HEK293 (cell line): ENCODE data around the gene NOXO1.
"Not testable (repeated sequence)": the region's sequence is repeated elsewhere in the genome, so short reads cannot be mapped to it uniquely, and the experiment has no call there.

Source experiments
- CTCF ChIA-PET: fragments of 350-600 bp; formaldehyde crosslinking; extraction: SDS; loops from one replicate; lab custom pipeline; 2021; ENCODE audit warnings: antibody characterized with exemption; lab: Yijun Ruan, JAX
- POLR2A ChIA-PET: fragments of 300-600 bp; formaldehyde crosslinking; extraction: SDS; loops from one replicate; lab custom pipeline; 2020; ENCODE audit warnings: antibody characterized with exemption, inconsistent platforms; lab: Yijun Ruan, JAX
- H3K27ac ChIP-seq: fragments of 200-500 bp; sonication (Bioruptor generic); 2 replicates; pipeline ENCODE4 v1.5.1; 2014; ENCODE audit warnings: low read depth, low read length, control low read depth, inconsistent platforms; ENCODE audit errors: extremely low read depth
- H3K36me3 ChIP-seq, 2 experiments: fragments of 200-500 bp in 1 of 2; sonication (Bioruptor generic) in 1 of 2; 1 replicate in 1 of 2; 2 replicates in 1 of 2; pipeline ENCODE4 v1.5.1; 2014 to 2017; ENCODE audit warnings: inconsistent platforms in 2 of 2, low read length in 2 of 2; ENCODE audit not compliant: control insufficient read depth in 2 of 2, insufficient read depth in 1 of 2
- H3K4me1 ChIP-seq: fragments of 200-500 bp; sonication (Bioruptor generic); 2 replicates; pipeline ENCODE4 v1.5.1; 2014; ENCODE audit warnings: mild to moderate bottlenecking, low read length, inconsistent platforms; ENCODE audit not compliant: control insufficient read depth, insufficient read depth
- H3K4me3 ChIP-seq: 2 replicates; pipeline ENCODE4 v1.5.1; 2011; ENCODE audit warnings: low read depth, mild to moderate bottlenecking, control low read depth, low read length, moderate library complexity
- H3K9me3 ChIP-seq: fragments of 200-500 bp; sonication (Bioruptor generic); 2 replicates; pipeline ENCODE4 v1.5.1; 2014; ENCODE audit warnings: low read depth, low read length, inconsistent platforms; ENCODE audit not compliant: control insufficient read depth, insufficient read depth
- AEBP2 ChIP-seq: fragments of 450-650 bp; formaldehyde crosslinking; IDR thresholded peaks from 2 replicates; pipeline ENCODE4 v1.5.1; 2016; ENCODE audit warnings: missing biosample characterization, missing genetic modification characterization, borderline replicate concordance
- BCL11A ChIP-seq: fragments of 450-650 bp; formaldehyde crosslinking; IDR thresholded peaks from 2 replicates; pipeline ENCODE4 v1.5.1; 2016; ENCODE audit warnings: low read depth, missing biosample characterization, missing genetic modification characterization
- GLIS1 ChIP-seq: fragments of 450-650 bp; formaldehyde crosslinking; IDR thresholded peaks from 2 replicates; pipeline ENCODE4 v1.5.1; 2016; ENCODE audit warnings: missing biosample characterization, missing genetic modification characterization
- INSM2 ChIP-seq: fragments of 450-650 bp; formaldehyde crosslinking; IDR thresholded peaks from 2 replicates; pipeline ENCODE4 v1.5.1; 2016; ENCODE audit warnings: missing biosample characterization, missing genetic modification characterization
- PATZ1 ChIP-seq: fragments of 450-650 bp; formaldehyde crosslinking; IDR thresholded peaks from 2 replicates; pipeline ENCODE4 v1.5.1; 2016; ENCODE audit warnings: missing biosample characterization, missing genetic modification characterization
- SCRT2 ChIP-seq: fragments of 450-650 bp; formaldehyde crosslinking; IDR thresholded peaks from 2 replicates; pipeline ENCODE4 v1.5.1; 2016; ENCODE audit warnings: missing biosample characterization, missing genetic modification characterization
- YY2 ChIP-seq: fragments of 450-650 bp; formaldehyde crosslinking; IDR thresholded peaks from 2 replicates; pipeline ENCODE4 v1.5.1; 2016; ENCODE audit warnings: missing biosample characterization, missing genetic modification characterization
- ZBTB17 ChIP-seq: fragments of 450-650 bp; formaldehyde crosslinking; IDR thresholded peaks from 2 replicates; pipeline ENCODE4 v1.5.1; 2016; ENCODE audit warnings: missing biosample characterization, missing genetic modification characterization
- ZBTB26 ChIP-seq: fragments of 450-650 bp; formaldehyde crosslinking; optimal IDR thresholded peaks from 2 replicates; pipeline ENCODE3; 2016; ENCODE audit warnings: missing biosample characterization, mild to moderate bottlenecking, missing genetic modification characterization
- ZNF10 ChIP-seq: fragments of 450-650 bp; formaldehyde crosslinking; IDR thresholded peaks from 2 replicates; pipeline ENCODE4 v1.5.1; 2017; ENCODE audit warnings: missing biosample characterization, missing genetic modification characterization
- ZNF146 ChIP-seq: fragments of 450-650 bp; formaldehyde crosslinking; IDR thresholded peaks from 2 replicates; pipeline ENCODE4 v1.5.1; 2016; ENCODE audit warnings: missing biosample characterization, missing genetic modification characterization
- ZNF2 ChIP-seq: fragments of 450-650 bp; formaldehyde crosslinking; IDR thresholded peaks from 2 replicates; pipeline ENCODE4 v1.5.1; 2016; ENCODE audit warnings: missing biosample characterization, missing genetic modification characterization
- ZNF239 ChIP-seq: fragments of 450-650 bp; formaldehyde crosslinking; IDR thresholded peaks from 2 replicates; pipeline ENCODE4 v1.5.1; 2016; ENCODE audit warnings: missing biosample characterization, missing genetic modification characterization
- ZNF600 ChIP-seq: fragments of 450-650 bp; formaldehyde crosslinking; IDR thresholded peaks from 2 replicates; pipeline ENCODE4 v1.5.1; 2016; ENCODE audit warnings: missing biosample characterization, missing genetic modification characterization
- ZNF76 ChIP-seq: fragments of 450-650 bp; formaldehyde crosslinking; IDR thresholded peaks from 2 replicates; pipeline ENCODE4; 2016; ENCODE audit warnings: low read depth, missing biosample characterization, missing genetic modification characterization, borderline replicate concordance
- ZNF776 ChIP-seq: fragments of 450-650 bp; formaldehyde crosslinking; IDR thresholded peaks from 2 replicates; pipeline ENCODE4 v1.5.0; 2017; ENCODE audit warnings: missing biosample characterization, missing genetic modification characterization, borderline replicate concordance
- ZNF830 ChIP-seq: fragments of 450-650 bp; IDR thresholded peaks from 2 replicates; pipeline ENCODE4 v1.5.0; 2018; ENCODE audit warnings: missing biosample characterization, missing genetic modification characterization, low read depth, mild to moderate bottlenecking, moderate library complexity
- ZSCAN16 ChIP-seq: fragments of 450-650 bp; formaldehyde crosslinking; IDR thresholded peaks from 2 replicates; pipeline ENCODE4 v1.5.1; 2016; ENCODE audit warnings: missing biosample characterization, missing genetic modification characterization
- ZSCAN30 ChIP-seq: fragments of 450-650 bp; IDR thresholded peaks from 2 replicates; pipeline ENCODE4 v1.5.1; 2018; ENCODE audit warnings: missing biosample characterization, mild to moderate bottlenecking, missing genetic modification characterization, moderate library complexity
- TF ChIP-seq, protein P1 (sequence below): fragments of 450-650 bp; formaldehyde crosslinking; IDR thresholded peaks from 2 replicates; pipeline ENCODE4 v1.5.1; 2016; ENCODE audit warnings: missing biosample characterization, missing genetic modification characterization

NOXO1 gene

GRCh38 chr16:1963806-1964505, 17.3 kb downstream of the NOXO1 start:
- TF ChIP-seq ZSCAN16 (tag by site-specific recombination) (no peak), ZNF10 (0 out of 2 replicates have a peak, but pooled peaks have one; percentile 7), AEBP2 (tag by site-specific recombination) (0 out of 2 replicates have a peak, but pooled peaks have one; percentile 7), ZNF146 (tag by site-specific recombination) (0 out of 2 replicates have a peak, but pooled peaks have one; percentile 3), ZNF776 (tag by site-specific recombination) (peak; percentile 51; the same call in 1 of the 2 replicates), ZNF830 (no peak)
- TF ChIP-seq, protein P1, sequence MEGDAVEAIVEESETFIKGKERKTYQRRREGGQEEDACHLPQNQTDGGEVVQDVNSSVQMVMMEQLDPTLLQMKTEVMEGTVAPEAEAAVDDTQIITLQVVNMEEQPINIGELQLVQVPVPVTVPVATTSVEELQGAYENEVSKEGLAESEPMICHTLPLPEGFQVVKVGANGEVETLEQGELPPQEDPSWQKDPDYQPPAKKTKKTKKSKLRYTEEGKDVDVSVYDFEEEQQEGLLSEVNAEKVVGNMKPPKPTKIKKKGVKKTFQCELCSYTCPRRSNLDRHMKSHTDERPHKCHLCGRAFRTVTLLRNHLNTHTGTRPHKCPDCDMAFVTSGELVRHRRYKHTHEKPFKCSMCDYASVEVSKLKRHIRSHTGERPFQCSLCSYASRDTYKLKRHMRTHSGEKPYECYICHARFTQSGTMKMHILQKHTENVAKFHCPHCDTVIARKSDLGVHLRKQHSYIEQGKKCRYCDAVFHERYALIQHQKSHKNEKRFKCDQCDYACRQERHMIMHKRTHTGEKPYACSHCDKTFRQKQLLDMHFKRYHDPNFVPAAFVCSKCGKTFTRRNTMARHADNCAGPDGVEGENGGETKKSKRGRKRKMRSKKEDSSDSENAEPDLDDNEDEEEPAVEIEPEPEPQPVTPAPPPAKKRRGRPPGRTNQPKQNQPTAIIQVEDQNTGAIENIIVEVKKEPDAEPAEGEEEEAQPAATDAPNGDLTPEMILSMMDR (tag by site-specific recombination), result peak; percentile 49; the same call in 1 of the 2 replicates
- Histone ChIP-seq H3K27ac (peak overlapping the region; percentile 100), H3K4me1 (no peaks in the 10 kb centered on the region; the same call in 1 of the 2 replicates), H3K4me3 (peak overlapping the region; percentile 94), H3K9me3 (no peaks in the 10 kb centered on the region), H3K36me3 (peaks cover 0 to 42% of the 10 kb centered on the region in 2 experiments; a peak in 1 of 3 replicates)
- ChIA-PET CTCF (interaction anchor here (0.7 to 1.1 kb wide), 2 partner anchors 9 to 100 kb away, joined by 3 read pairs; no protein-coding TSS in a partner anchor), POLR2A (interaction anchor here (0.5 to 2.7 kb wide), 54 partner anchors 8 to 1056 kb away, joined by 3 to 76 read pairs (median 5); partner anchors contain the start of genes E4F1, ECI1, EME2 and FAHD1)

DNA sequence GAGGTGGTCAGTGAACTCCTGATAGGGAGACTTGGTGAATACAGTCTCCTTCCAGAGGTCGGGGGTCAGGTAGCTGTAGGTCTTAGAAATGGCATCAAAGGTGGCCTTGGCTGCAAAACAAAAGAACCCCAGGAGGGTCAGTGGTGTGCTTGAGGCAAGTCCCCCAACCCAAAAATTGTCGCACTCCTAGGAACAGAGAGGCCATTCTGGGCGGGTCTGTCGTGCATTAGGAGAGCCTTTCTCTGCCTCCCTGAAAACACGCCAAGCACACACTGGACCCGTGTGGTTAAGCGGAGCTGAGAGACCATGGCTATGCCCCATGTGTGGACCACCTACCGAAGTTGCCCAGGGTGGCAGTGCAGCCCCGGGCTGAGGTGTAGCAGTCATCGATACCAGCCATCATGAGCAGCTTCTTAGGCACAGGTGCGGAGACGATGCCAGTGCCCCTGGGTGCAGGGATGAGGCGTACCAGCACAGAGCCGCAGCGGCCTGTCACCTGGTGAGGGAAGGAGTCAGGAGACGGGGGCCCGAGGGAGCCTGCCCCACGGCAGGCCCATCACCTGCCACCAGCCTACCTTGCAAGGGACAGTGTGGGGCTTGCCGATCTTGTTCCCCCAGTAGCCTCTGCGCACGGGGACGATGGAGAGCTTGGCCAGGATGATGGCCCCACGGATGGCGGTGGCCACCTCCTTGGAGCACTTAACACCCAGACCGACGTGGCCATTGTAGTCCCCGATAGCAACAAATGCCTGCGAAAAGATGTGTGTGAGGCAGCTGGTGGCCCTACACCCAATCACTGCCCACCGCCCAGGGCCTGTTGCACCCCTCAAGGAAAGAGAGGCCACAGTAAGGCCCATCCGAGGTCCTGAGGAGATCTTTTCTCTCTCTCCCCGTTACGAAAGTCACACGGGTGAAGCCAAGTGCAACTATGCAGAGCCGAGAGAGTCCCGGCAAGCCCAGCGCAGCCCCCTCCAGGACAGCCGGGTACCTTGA, 18.8 kb downstream of the NOXO1 start:
- Histone ChIP-seq H3K36me3 (peaks cover 0 to 42% of the 10 kb centered on the region in 2 experiments; a peak in 1 of 3 replicates), H3K27ac (peak overlapping the region; percentile 100), H3K4me3 (peak overlapping the region; percentile 94)
- POLR2A ChIA-PET, result interaction anchor here (0.6 to 2.7 kb wide), 10 partner anchors 9 to 395 kb away, joined by 3 to 46 read pairs (median 4); partner anchors contain the start of genes GFER, NOXO1, SYNGR3 and TBL3
- H3K4me1 ChIP-seq, CTCF ChIA-PET, H3K9me3 ChIP-seq: not testable (repeated sequence)
- peak; percentile 49; the same call in 1 of the 2 replicates for TF ChIP-seq ZNF76
- peak; percentile 40 for TF ChIP-seq PATZ1 (tag by site-specific recombination)
- peak; percentile 66 for TF ChIP-seq ZBTB17
- peak; percentile 18; the same call in 1 of the 2 replicates for TF ChIP-seq ZNF239 (tag by site-specific recombination)
- 0 out of 2 replicates have a peak, but pooled peaks have one; percentile 17 for TF ChIP-seq ZSCAN30 (tag by site-specific recombination)
- TF ChIP-seq GLIS1 (tag by site-specific recombination), result peak; percentile 28; the same call in 1 of the 2 replicates
- peak; percentile 80 for TF ChIP-seq ZNF600 (tag by site-specific recombination)
- peak; percentile 84 for TF ChIP-seq SCRT2 (tag by site-specific recombination)
- TF ChIP-seq INSM2 (tag by site-specific recombination), result peak; percentile 18; the same call in 1 of the 2 replicates
- TF ChIP-seq BCL11A (tag by site-specific recombination), result peak; percentile 18
- TF ChIP-seq ZNF2 (tag by site-specific recombination), result peak; percentile 20; the same call in 1 of the 2 replicates
- peak; percentile 15 for TF ChIP-seq ZBTB26 (tag by site-specific recombination)
- TF ChIP-seq YY2, result peak; percentile 37; the same call in 1 of the 2 replicates
